ENCODE measurements around the gene QKI.

The QKI gene

GRCh38 chr6:163547287-163547686 lies 132.8 kb downstream of the QKI start:
- Histone ChIP-seq H3K27me3 (ENCODE audit: insufficient read depth, low read length) (no peaks in the 10 kb centered on the region), H2AFZ (ENCODE audit: low read depth, low read length) (no peak overlapping the region), H3K4me3 (ENCODE audit: low read length) (no peak overlapping the region), H3K4me1 (ENCODE audit: insufficient read depth, low read length) (peaks cover 52% of the 10 kb centered on the region), H3K9me3 (ENCODE audit: low read length) (peaks cover 3% of the 10 kb centered on the region), H3K36me3 (ENCODE audit: insufficient read depth, low read length) (peaks cover 47% of the 10 kb centered on the region)

GRCh38 chr6:163548624-163549023 lies 134.1 kb downstream of the QKI start:
- no peak overlapping the region for H3K4me3 ChIP-seq (ENCODE audit: low read length)
- peaks cover 39% of the 10 kb centered on the region for H3K4me1 ChIP-seq (ENCODE audit: insufficient read depth, low read length)
- H3K27me3 ChIP-seq (ENCODE audit: insufficient read depth, low read length), result no peaks in the 10 kb centered on the region
- H3K36me3 ChIP-seq (ENCODE audit: insufficient read depth, low read length), result peaks cover 53% of the 10 kb centered on the region
- peaks cover 3% of the 10 kb centered on the region for H3K9me3 ChIP-seq (ENCODE audit: low read length)
- H2AFZ ChIP-seq (ENCODE audit: low read depth, low read length), result no peak overlapping the region

- Histone ChIP-seq H2AFZ (ENCODE audit: low read depth, low read length) (no peak overlapping the region), H3K4me1 (ENCODE audit: insufficient read depth, low read length) (no peaks in the 10 kb centered on the region), H3K36me3 (ENCODE audit: insufficient read depth, low read length) (peaks cover 81% of the 10 kb centered on the region), H3K27me3 (ENCODE audit: insufficient read depth, low read length) (no peaks in the 10 kb centered on the region), H3K9me3 (ENCODE audit: low read length) (peaks cover 4% of the 10 kb centered on the region), H3K4me3 (ENCODE audit: low read length) (no peak overlapping the region)
Measured at GRCh38 chr6:163554032-163554431, 139.5 kb downstream of the QKI start.

- Histone ChIP-seq H3K27me3 (ENCODE audit: insufficient read depth, low read length) (no peaks in the 10 kb centered on the region), H3K4me1 (ENCODE audit: insufficient read depth, low read length) (no peaks in the 10 kb centered on the region), H3K4me3 (ENCODE audit: low read length) (no peak overlapping the region), H3K36me3 (ENCODE audit: insufficient read depth, low read length) (peaks cover 86% of the 10 kb centered on the region), H3K9me3 (ENCODE audit: low read length) (peaks cover 4% of the 10 kb centered on the region), H2AFZ (ENCODE audit: low read depth, low read length) (no peak overlapping the region)
Measured at GRCh38 chr6:163554663-163555062, 140.1 kb downstream of the QKI start.

GRCh38 chr6:163559661-163560060 lies 145.1 kb downstream of the QKI start:
- H3K4me3 ChIP-seq (ENCODE audit: low read length), result no peak overlapping the region
- no peak overlapping the region for H2AFZ ChIP-seq (ENCODE audit: low read depth, low read length)
- peaks cover 14% of the 10 kb centered on the region for H3K4me1 ChIP-seq (ENCODE audit: insufficient read depth, low read length)
- H3K27me3 ChIP-seq (ENCODE audit: insufficient read depth, low read length), result no peaks in the 10 kb centered on the region
- peaks cover 86% of the 10 kb centered on the region for H3K36me3 ChIP-seq (ENCODE audit: insufficient read depth, low read length)
- peaks cover 1% of the 10 kb centered on the region for H3K9me3 ChIP-seq (ENCODE audit: low read length)

GRCh38 chr6:163563318-163563717 lies 148.8 kb downstream of the QKI start:
- peaks cover 15% of the 10 kb centered on the region for H3K4me1 ChIP-seq (ENCODE audit: insufficient read depth, low read length)
- no peak overlapping the region for H3K4me3 ChIP-seq (ENCODE audit: low read length)
- peaks cover 1% of the 10 kb centered on the region for H3K9me3 ChIP-seq (ENCODE audit: low read length)
- H2AFZ ChIP-seq (ENCODE audit: low read depth, low read length), result no peak overlapping the region
- H3K27me3 ChIP-seq (ENCODE audit: insufficient read depth, low read length), result no peaks in the 10 kb centered on the region
- peaks cover 94% of the 10 kb centered on the region for H3K36me3 ChIP-seq (ENCODE audit: insufficient read depth, low read length)

- Histone ChIP-seq H3K4me1 (ENCODE audit: insufficient read depth, low read length) (peaks cover 15% of the 10 kb centered on the region), H3K4me3 (ENCODE audit: low read length) (no peak overlapping the region), H3K36me3 (ENCODE audit: insufficient read depth, low read length) (peaks cover 93% of the 10 kb centered on the region), H3K27me3 (ENCODE audit: insufficient read depth, low read length) (no peaks in the 10 kb centered on the region), H2AFZ (ENCODE audit: low read depth, low read length) (no peak overlapping the region), H3K9me3 (ENCODE audit: low read length) (no peaks in the 10 kb centered on the region)
Measured at GRCh38 chr6:163564534-163564933, 150.0 kb downstream of the QKI start.

GRCh38 chr6:163565140-163565539 lies 150.6 kb downstream of the QKI start:
- Histone ChIP-seq H2AFZ (ENCODE audit: low read depth, low read length) (no peak overlapping the region), H3K4me3 (ENCODE audit: low read length) (no peak overlapping the region), H3K27me3 (ENCODE audit: insufficient read depth, low read length) (no peaks in the 10 kb centered on the region), H3K36me3 (ENCODE audit: insufficient read depth, low read length) (peaks cover 91% of the 10 kb centered on the region), H3K9me3 (ENCODE audit: low read length) (peaks cover 2% of the 10 kb centered on the region), H3K4me1 (ENCODE audit: insufficient read depth, low read length) (peaks cover 15% of the 10 kb centered on the region)

- Histone ChIP-seq H3K4me1 (ENCODE audit: insufficient read depth, low read length) (peaks cover 15% of the 10 kb centered on the region), H3K4me3 (ENCODE audit: low read length) (no peak overlapping the region), H2AFZ (ENCODE audit: low read depth, low read length) (no peak overlapping the region), H3K9me3 (ENCODE audit: low read length) (peaks cover 8% of the 10 kb centered on the region), H3K27me3 (ENCODE audit: insufficient read depth, low read length) (no peaks in the 10 kb centered on the region), H3K36me3 (ENCODE audit: insufficient read depth, low read length) (peaks cover 93% of the 10 kb centered on the region)
Measured at GRCh38 chr6:163566056-163566455, 151.5 kb downstream of the QKI start.

GRCh38 chr6:163568275-163568674 lies 153.8 kb downstream of the QKI start:
- Histone ChIP-seq H3K27me3 (ENCODE audit: insufficient read depth, low read length) (no peaks in the 10 kb centered on the region), H3K36me3 (ENCODE audit: insufficient read depth, low read length) (peaks cover 93% of the 10 kb centered on the region), H3K9me3 (ENCODE audit: low read length) (peaks cover 9% of the 10 kb centered on the region), H3K4me3 (ENCODE audit: low read length) (no peak overlapping the region), H3K4me1 (ENCODE audit: insufficient read depth, low read length) (peaks cover 5% of the 10 kb centered on the region), H2AFZ (ENCODE audit: low read depth, low read length) (no peak overlapping the region)

- H2AFZ ChIP-seq (ENCODE audit: low read depth, low read length), result no peak overlapping the region
- peaks cover 4% of the 10 kb centered on the region for H3K4me1 ChIP-seq (ENCODE audit: insufficient read depth, low read length)
- H3K4me3 ChIP-seq (ENCODE audit: low read length), result no peak overlapping the region
- peaks cover 9% of the 10 kb centered on the region for H3K9me3 ChIP-seq (ENCODE audit: low read length)
- peaks cover 89% of the 10 kb centered on the region for H3K36me3 ChIP-seq (ENCODE audit: insufficient read depth, low read length)
- H3K27me3 ChIP-seq (ENCODE audit: insufficient read depth, low read length), result no peaks in the 10 kb centered on the region
Measured at GRCh38 chr6:163570579-163571231, 156.2 kb downstream of the QKI start.

- no peak overlapping the region for H2AFZ ChIP-seq (ENCODE audit: low read depth, low read length)
- H3K4me3 ChIP-seq (ENCODE audit: low read length), result no peak overlapping the region
- peaks cover 9% of the 10 kb centered on the region for H3K9me3 ChIP-seq (ENCODE audit: low read length)
Measured at GRCh38 chr6:163571730-163572129, 157.2 kb downstream of the QKI start.

GRCh38 chr6:163572612-163573011 lies 158.1 kb downstream of the QKI start:
- H2AFZ ChIP-seq (ENCODE audit: low read depth, low read length), result no peak overlapping the region
- peaks cover 6% of the 10 kb centered on the region for H3K4me1 ChIP-seq (ENCODE audit: insufficient read depth, low read length)
- peaks cover 9% of the 10 kb centered on the region for H3K9me3 ChIP-seq (ENCODE audit: low read length)
- no peaks in the 10 kb centered on the region for H3K27me3 ChIP-seq (ENCODE audit: insufficient read depth, low read length)
- no peak overlapping the region for H3K4me3 ChIP-seq (ENCODE audit: low read length)
- H3K36me3 ChIP-seq (ENCODE audit: insufficient read depth, low read length), result peaks cover 75% of the 10 kb centered on the region

More at GRCh38 chr6:163571730-163572129, 157.2 kb downstream of the QKI start:
- peaks cover 82% of the 10 kb centered on the region for H3K36me3 ChIP-seq (ENCODE audit: insufficient read depth, low read length)
- H3K27me3 ChIP-seq (ENCODE audit: insufficient read depth, low read length), result no peaks in the 10 kb centered on the region
- H3K4me1 ChIP-seq (ENCODE audit: insufficient read depth, low read length), result peaks cover 6% of the 10 kb centered on the region
